Astrocyte of the cerebellum (primary cell): Measurements from ENCODE around the gene CSTB.

ENCODE experiments used
- DNase-seq: peaks from one replicate; pipeline ENCODE4 v3.0.0-alpha.2; 2011; ENCODE audit warnings: low read depth
- H3K4me3 ChIP-seq: 2 replicates; pipeline ENCODE4 v1.5.1; 2011; ENCODE audit warnings: mild to moderate bottlenecking, low read depth, low read length, moderate library complexity
- in situ Hi-C: cut with HindIII; loops from 2 replicates; pipeline ENCODE4 v1.10.0; 2017; ENCODE audit warnings: low sequenced_read_pairs
- TF ChIP-seq, protein P1 (sequence below): IDR thresholded peaks from 2 replicates; pipeline ENCODE4 v1.5.1; 2012; ENCODE audit warnings: low read length, low read depth, moderate library complexity, mild to moderate bottlenecking; ENCODE audit errors: missing control alignments

The CSTB gene

DNA sequence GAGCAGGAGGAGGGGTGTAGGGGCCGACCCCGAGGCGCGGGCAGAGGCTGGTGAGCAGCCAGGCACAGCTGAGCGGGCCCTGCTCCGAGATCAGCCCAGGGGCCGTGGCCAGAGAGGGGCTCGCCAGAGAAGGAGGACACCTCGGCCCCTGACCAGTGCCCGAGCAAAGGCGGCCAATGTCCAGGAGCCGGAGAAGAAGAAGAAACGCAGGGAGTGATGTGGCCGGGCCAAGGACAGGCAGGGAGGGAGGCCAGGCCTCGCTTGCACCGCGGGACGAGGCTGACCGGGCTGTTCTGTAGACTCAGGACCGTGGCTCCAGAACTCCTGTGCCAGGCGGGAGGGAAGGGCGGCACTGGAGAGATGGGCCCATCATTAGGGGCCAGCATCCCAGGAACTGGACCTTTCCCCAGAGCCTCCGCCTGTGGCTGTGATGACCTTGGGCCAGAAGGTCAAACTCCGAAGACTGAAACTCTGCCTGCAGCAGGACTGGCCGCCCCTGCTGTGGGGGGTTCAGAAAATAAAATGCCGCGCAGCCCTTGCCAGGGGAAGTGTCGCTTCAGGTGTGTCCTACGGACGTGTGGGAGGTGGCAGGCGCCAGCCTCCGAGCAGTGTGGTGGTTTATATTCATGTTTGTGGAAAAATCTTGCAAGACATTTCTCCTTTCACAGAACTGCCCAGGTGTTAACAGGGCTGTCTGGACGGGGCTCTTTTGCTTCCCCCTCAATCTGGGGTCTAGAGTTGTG lies 27.6 kb upstream of the CSTB start:
- TF ChIP-seq, protein P1, sequence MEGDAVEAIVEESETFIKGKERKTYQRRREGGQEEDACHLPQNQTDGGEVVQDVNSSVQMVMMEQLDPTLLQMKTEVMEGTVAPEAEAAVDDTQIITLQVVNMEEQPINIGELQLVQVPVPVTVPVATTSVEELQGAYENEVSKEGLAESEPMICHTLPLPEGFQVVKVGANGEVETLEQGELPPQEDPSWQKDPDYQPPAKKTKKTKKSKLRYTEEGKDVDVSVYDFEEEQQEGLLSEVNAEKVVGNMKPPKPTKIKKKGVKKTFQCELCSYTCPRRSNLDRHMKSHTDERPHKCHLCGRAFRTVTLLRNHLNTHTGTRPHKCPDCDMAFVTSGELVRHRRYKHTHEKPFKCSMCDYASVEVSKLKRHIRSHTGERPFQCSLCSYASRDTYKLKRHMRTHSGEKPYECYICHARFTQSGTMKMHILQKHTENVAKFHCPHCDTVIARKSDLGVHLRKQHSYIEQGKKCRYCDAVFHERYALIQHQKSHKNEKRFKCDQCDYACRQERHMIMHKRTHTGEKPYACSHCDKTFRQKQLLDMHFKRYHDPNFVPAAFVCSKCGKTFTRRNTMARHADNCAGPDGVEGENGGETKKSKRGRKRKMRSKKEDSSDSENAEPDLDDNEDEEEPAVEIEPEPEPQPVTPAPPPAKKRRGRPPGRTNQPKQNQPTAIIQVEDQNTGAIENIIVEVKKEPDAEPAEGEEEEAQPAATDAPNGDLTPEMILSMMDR: no peak
- in situ Hi-C loops: no loop called here
- DNase-seq: no peak
- H3K4me3 ChIP-seq: no peak overlapping the region

DNA sequence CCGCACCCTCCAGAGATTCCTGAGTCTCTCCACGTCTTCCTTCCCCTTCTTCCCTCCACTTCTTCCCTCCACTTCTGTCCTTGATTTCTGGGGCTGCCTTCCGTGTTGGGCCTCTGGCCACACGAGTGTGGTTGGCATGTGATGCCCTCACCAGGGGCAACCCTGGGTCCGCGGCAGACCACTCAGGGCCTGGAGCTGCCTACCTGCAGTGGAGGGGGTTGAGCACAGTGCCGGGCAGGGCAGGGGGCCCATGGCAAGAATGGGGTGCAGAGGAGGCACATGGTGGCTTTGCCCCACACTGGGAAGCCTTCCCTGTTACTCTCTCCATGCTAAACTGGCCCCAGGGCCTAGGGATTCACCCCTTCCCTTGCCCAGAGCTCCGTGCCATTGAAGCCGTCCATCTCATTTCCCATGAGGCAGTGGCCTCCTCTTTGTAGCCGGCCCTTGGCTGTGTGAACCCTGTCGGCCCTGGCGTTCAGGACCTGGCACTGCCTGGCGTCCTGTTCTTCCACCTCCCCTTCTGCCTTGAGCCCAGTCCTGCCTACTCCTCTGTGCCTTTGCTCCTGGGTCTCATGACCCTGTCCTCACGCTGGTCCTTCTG lies 26.7 kb upstream of the CSTB start:
- no peak for DNase-seq
- H3K4me3 ChIP-seq: no peak overlapping the region
- in situ Hi-C loops: no loop called here
- TF ChIP-seq, protein P1: no peak

DNA sequence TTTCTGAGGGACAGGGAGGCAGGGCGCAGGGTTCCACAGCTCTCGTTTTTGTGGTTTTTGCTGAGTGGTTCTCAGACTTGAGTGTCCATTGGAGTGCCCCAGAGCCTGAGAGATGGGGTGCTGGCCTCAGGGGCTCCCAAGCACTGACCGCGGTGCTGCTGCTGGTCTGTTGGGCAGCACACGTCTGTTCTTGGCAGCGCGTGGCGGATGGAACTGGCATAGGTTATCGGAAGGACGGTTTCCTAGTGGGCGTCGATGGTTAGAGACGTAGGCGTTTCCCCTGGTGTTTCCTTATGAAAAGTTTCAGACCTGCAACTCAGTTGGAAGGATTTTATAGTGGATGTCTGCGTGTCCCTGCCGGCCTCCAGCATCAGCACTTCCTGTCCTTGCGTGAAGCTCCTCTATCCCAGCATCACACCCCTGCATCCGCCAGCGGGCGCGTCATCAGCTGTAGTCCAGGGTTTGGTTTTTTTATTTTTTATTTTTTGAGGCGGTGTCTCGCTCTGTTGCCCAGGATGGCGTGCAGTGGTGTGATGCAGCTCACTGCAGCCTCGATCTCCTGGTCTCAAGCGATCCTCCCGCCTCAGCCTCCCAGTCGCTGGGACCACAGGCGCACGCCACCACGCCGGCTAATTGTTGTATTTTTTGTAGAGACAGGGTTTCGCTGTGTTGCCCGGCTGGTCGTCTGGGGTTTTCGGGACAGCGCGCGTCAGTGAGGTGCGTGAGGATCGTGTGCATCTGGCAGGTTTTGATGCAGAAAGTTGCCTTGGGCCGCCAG lies 25.1 kb upstream of the CSTB start:
- TF ChIP-seq, protein P1: no peak
- H3K4me3 ChIP-seq: no peak overlapping the region
- no peak for DNase-seq
- in situ Hi-C loops: no loop called here

DNA sequence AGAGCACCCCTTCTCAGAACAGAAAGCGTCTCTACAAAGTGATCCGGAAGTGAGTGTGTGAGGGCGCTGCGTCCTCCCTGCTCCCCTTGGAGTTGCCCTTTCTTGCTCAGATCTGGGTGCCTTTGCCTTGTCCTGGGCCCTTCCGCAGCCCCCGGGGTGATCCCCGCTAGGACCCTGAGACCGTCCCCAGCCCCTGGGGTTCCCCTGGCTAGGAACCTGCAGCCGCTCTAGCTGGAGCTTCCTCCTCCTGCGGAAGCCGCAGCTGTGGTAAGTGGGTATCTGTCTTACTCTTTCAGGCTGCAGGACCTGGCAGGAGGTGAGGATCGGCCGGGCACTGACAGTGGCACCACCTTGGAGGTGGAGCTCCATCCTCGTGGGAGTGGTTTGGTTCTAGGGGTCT lies 24.5 kb upstream of the CSTB start:
- TF ChIP-seq, protein P1: no peak
- no peak overlapping the region for H3K4me3 ChIP-seq
- in situ Hi-C loops: no loop called here
- DNase-seq: no peak

DNA sequence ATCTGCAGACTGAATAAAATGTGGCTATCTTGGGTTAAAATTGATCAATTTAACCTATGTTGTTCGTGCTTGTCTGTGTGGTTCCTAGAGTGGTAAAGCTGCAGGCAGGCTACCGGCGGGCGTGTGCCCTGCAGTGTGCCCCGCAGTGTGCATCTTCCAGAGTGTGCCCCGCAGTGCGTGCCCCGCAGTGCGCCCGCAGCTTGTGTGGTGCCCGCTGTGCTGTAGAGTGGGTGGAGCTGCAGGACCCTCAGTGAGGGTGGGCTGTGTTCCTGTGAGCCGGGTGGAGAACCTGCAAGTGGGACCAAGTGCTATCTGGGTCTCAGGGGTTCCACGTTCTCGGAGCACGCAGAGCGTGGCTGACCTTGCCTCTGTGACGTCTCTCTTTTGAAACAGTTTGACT lies 24.0 kb upstream of the CSTB start:
- no peak overlapping the region for H3K4me3 ChIP-seq
- in situ Hi-C loops: no loop called here
- TF ChIP-seq, protein P1: no peak
- DNase-seq: no peak

DNA sequence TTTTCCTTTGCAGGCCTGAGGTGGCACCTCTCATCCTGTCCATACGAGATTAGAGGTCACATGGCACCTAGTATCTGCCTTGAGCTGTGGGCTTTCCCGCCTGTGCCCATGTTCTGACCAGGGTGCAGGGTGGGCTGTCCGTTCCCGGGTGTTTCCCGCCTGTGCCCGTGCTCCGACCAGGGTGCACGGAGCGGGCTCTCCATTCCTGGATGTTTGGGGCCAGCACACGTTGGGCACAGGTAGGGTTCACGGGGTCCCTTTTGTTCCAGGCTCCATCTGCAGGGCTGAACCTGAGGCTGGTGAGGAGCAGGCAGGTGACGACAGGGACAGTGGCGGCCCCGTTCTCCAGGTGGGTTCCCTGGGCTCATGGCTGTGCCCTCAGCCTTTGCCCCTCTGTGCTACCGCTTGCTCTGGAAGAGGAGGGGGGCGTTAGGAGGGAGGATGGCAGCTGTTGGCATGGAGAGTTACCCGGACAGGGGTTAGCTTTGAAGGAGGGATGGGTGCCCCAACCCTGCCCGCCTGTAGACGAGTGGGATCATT lies 23.3 kb upstream of the CSTB start:
- no peak overlapping the region for H3K4me3 ChIP-seq
- TF ChIP-seq, protein P1: no peak
- in situ Hi-C loops: no loop called here
- no peak for DNase-seq
